Progenitor cell of endocrine pancreas (in vitro differentiated cells): Measurements from ENCODE around the gene TEAD1. TPM values are rescaled to one million over a fixed set of nuclear protein-coding genes. Genes with fewer than 3 reads are reported as not detected.

Experiments used
- DNase-seq: peaks from one replicate; pipeline ENCODE4 v3.0.0; 2021; ENCODE audit warnings: low spot score; ENCODE audit not compliant: unreplicated experiment
- H3K27ac Mint-ChIP-seq: 2 replicates; pipeline ENCODE4 v1.8.0; 2021; ENCODE audit warnings: mild to moderate bottlenecking, moderate library complexity, mixed read lengths
- H3K27me3 Mint-ChIP-seq: 2 replicates; pipeline ENCODE4 v1.8.0; 2021; ENCODE audit warnings: mixed read lengths
- H3K36me3 Mint-ChIP-seq: 2 replicates; pipeline ENCODE4 v1.8.0; 2022; ENCODE audit warnings: mixed read lengths; ENCODE audit not compliant: insufficient read depth
- H3K4me1 Mint-ChIP-seq: 2 replicates; pipeline ENCODE4 v1.8.0; 2021; ENCODE audit warnings: low read depth, mixed read lengths
- H3K4me3 Mint-ChIP-seq: 2 replicates; pipeline ENCODE4 v1.8.0; 2021; ENCODE audit warnings: low read depth, mild to moderate bottlenecking, moderate library complexity, mixed read lengths
- H3K9me3 Mint-ChIP-seq: 2 replicates; pipeline ENCODE4 v1.8.0; 2021; ENCODE audit warnings: low read depth, mixed read lengths
- CTCF ChIP-seq: fragments of 200-600 bp; sonication (generic); IDR thresholded peaks from one replicate; pipeline ENCODE4 v1.5.0; 2021; ENCODE audit warnings: antibody characterized with exemption, mild to moderate bottlenecking; ENCODE audit not compliant: unreplicated experiment
- total RNA-seq: library from RNA; stranded (reverse); gene quantifications from 2 replicates; pipeline ENCODE4 v1.2.1, GENCODE V29; 2021

TEAD1 gene
- total RNA-seq, 1 donor from 2014 or later: 92.4 TPM

- Mint-ChIP-seq H3K4me3 (no peak overlapping the region), H3K36me3 (peaks cover 6% of the 10 kb centered on the region), H3K9me3 (no peaks in the 10 kb centered on the region), H3K4me1 (peaks cover 22% of the 10 kb centered on the region), H3K27me3 (no peaks in the 10 kb centered on the region), H3K27ac (no peak overlapping the region)
- no peak for DNase-seq
- TF ChIP-seq CTCF: no peak
These were observed 120.5 kb downstream of the TEAD1 start for GRCh38 chr11:12794576-12795230.

DNA sequence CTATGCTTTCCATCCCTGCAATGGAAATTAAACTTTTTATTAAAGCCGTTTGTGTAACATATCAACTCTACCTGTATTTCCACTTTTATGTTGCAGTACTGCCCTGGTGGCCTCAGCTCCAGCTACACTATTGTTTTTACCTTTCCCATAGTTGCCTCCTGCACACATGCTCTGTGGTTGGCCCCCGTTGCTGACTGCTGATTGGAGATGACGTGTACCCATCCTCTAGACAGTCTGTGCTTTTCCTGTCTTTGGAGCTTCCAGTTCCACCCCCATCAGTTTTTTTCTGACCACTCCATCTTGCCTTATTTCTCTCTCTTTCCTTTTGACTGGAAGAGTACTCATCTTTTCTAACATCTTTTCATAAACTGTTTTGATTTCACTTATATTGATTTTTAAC, 123.8 kb downstream of the TEAD1 start:
- Mint-ChIP-seq H3K27ac (no peak overlapping the region), H3K4me1 (peaks cover 51% of the 10 kb centered on the region), H3K27me3 (no peaks in the 10 kb centered on the region), H3K4me3 (no peak overlapping the region), H3K9me3 (no peaks in the 10 kb centered on the region), H3K36me3 (peaks cover 6% of the 10 kb centered on the region)
- TF ChIP-seq CTCF: no peak
- DNase-seq: no peak

DNA sequence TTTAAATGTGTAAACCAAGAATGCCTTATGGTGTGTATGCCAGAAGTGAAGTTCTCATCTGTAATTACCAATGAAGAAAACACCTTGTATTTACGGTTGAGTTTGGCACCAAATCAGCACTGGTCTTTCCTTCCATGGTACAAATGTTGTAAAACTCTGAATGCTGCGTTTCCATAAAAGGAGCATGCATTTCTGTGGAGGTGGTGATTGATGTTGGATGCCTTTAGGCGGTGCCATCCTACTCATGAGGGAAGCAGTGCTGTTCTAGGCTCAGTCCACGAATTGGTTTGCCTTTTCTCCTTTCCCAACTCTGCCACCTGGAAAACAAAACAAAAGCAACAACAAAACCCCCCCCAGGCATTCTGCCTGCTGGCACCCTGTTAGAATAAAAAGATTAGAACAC, 124.4 kb downstream of the TEAD1 start:
- Mint-ChIP-seq H3K36me3 (peaks cover 4% of the 10 kb centered on the region), H3K27me3 (no peaks in the 10 kb centered on the region), H3K4me1 (peaks cover 57% of the 10 kb centered on the region), H3K4me3 (no peak overlapping the region), H3K27ac (peak overlapping the region; percentile 13), H3K9me3 (no peaks in the 10 kb centered on the region)
- TF ChIP-seq CTCF: no peak
- DNase-seq: no peak

DNA sequence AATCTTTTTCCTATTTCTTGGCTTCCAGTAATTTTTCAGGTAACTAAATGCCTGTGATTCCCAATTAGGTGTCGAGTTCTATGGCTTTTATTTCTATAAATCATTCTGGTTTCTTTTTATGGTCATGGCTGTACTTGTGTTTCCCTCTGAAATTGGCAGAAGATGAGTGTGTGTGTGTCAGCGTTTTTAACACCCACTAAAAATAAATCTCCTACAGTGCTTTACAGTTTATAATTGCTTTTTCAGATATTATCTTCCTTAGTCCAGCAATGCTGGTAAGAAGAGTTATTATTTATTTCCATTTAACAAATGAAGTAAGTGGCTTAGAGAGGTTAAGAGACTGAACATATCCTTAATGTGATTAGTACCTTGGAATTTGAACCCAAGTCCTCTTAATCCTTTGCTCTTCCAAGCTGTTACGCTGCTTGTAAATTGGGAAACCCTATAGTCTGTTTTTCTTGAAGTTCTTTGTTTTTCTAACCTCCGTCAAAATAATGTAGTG, 125.2 kb downstream of the TEAD1 start:
- Mint-ChIP-seq H3K4me1 (peaks cover 61% of the 10 kb centered on the region), H3K4me3 (no peak overlapping the region), H3K27ac (peak overlapping the region; percentile 95), H3K9me3 (no peaks in the 10 kb centered on the region), H3K36me3 (peaks cover 3% of the 10 kb centered on the region), H3K27me3 (no peaks in the 10 kb centered on the region)
- TF ChIP-seq CTCF: no peak
- no peak for DNase-seq

GRCh38 chr11:12800032-12800671, 125.9 kb downstream of the TEAD1 start:
- peak overlapping the region; percentile 95 for H3K27ac Mint-ChIP-seq
- H3K27me3 Mint-ChIP-seq: no peaks in the 10 kb centered on the region
- peaks cover 3% of the 10 kb centered on the region for H3K36me3 Mint-ChIP-seq
- no peak for TF ChIP-seq CTCF
- no peak for DNase-seq
- no peaks in the 10 kb centered on the region for H3K9me3 Mint-ChIP-seq
- H3K4me1 Mint-ChIP-seq: peaks cover 67% of the 10 kb centered on the region
- peak overlapping the region; percentile 23 for H3K4me3 Mint-ChIP-seq
